HepG2 (cell line): ENCODE results near the gene DDX10. TPM values are rescaled to one million over a fixed set of nuclear protein-coding genes. Genes with fewer than 3 reads are reported as not detected.

Source experiments
- ATAC-seq: fragments of 200-7000 bp; cut with Tn5 transposase; 3 replicates; pipeline ENCODE4 v1.9.1; 2020; ENCODE audit warnings: mild to moderate bottlenecking, moderate library complexity
- BruUV-seq: library from RNA; stranded (reverse); fragments of 400-500 nt; replicated peaks from 2 replicates; lab custom pipeline; 2021; lab: Mats Ljungman, UMichigan
- CTCF ChIA-PET: fragments of 300-600 bp; formaldehyde crosslinking; extraction: SDS; loops from one replicate; lab custom pipeline; 2021; ENCODE audit warnings: low total read pairs, inconsistent platforms, low intra/inter-chr PET ratio; lab: Yijun Ruan, JAX
- POLR2A ChIA-PET: fragments of 350-600 bp; sonication (Branson Sonifier 250); formaldehyde crosslinking; loops from one replicate; lab custom pipeline; 2020; ENCODE audit warnings: antibody characterized with exemption, inconsistent platforms; lab: Yijun Ruan, JAX
- DNase-seq: peaks from one replicate; pipeline ENCODE4 v3.0.0-alpha.2; 2015; ENCODE audit warnings: low spot score
- FAIRE-seq: peaks from 3 replicates; lab custom pipeline; 2011; peaks lifted over from hg19 to GRCh38; lab: Jason Lieb, UNC
- H2AFZ ChIP-seq: one replicate; pipeline ENCODE4 v1.6.1; 2011; ENCODE audit warnings: low read length, inconsistent platforms
- H3K27ac ChIP-seq: fragments of 300-600 bp; 3 replicates; pipeline ENCODE4 v1.8.0; 2011; ENCODE audit warnings: mixed run types, mild to moderate bottlenecking, mixed read lengths, low read length, inconsistent platforms; ENCODE audit not compliant: insufficient read depth; ENCODE audit errors: extremely low read length
- H3K27me3 ChIP-seq, 2 experiments: fragments of 200-600 bp in 1 of 2; 2 replicates in 1 of 2; 3 replicates in 1 of 2; pipeline versions ENCODE4 v1.6.0 to v1.8.0; 2011; ENCODE audit warnings: low read length in 2 of 2, mild to moderate bottlenecking in 2 of 2, moderate library complexity in 2 of 2, inconsistent platforms in 1 of 2; ENCODE audit not compliant: insufficient read depth in 2 of 2, control insufficient read depth in 1 of 2
- H3K36me3 ChIP-seq, 2 experiments: fragments of 200-600 bp in 1 of 2; replicated peaks in 1 of 2; 2 replicates in 1 of 2; 3 replicates in 1 of 2; pipeline versions ENCODE4 v1.5.1 to v1.8.0; 2011; ENCODE audit warnings: low read length in 2 of 2, inconsistent platforms in 1 of 2; ENCODE audit not compliant: insufficient read depth in 2 of 2, control insufficient read depth in 1 of 2
- H3K4me1 ChIP-seq: 2 replicates; pipeline ENCODE4 v1.5.1; 2012; ENCODE audit warnings: low read length, inconsistent platforms; ENCODE audit not compliant: insufficient read depth
- H3K4me2 ChIP-seq: 2 replicates; pipeline ENCODE4 v1.6.0; 2011; ENCODE audit warnings: low read depth, low read length, inconsistent platforms
- H3K4me3 ChIP-seq, 3 experiments: fragments of 200-600 bp in 1 of 3; sonication (generic), shearing (Covaris generic) in 1 of 3; replicated peaks in 1 of 3; 2 replicates each; pipeline ENCODE4 v1.5.1; 2011 to 2016; ENCODE audit warnings: low read length in 3 of 3, inconsistent platforms in 2 of 3, low read depth in 2 of 3, mild to moderate bottlenecking in 2 of 3, control low read depth in 1 of 3, mixed read lengths in 1 of 3; ENCODE audit not compliant: insufficient read depth in 1 of 3
- H3K79me2 ChIP-seq: one replicate; pipeline ENCODE4 v1.6.1; 2011; ENCODE audit warnings: low read length, inconsistent platforms; ENCODE audit not compliant: insufficient read depth
- H3K9ac ChIP-seq: 2 replicates; pipeline ENCODE4 v1.6.0; 2011; ENCODE audit warnings: mild to moderate bottlenecking, low read depth, low read length, inconsistent platforms; ENCODE audit not compliant: insufficient read depth
- H3K9me3 ChIP-seq: 2 replicates; pipeline ENCODE4 v1.5.1; 2012; ENCODE audit warnings: mild to moderate bottlenecking, low read length
- H4K20me1 ChIP-seq: 2 replicates; pipeline ENCODE4 v1.6.0; 2011; ENCODE audit warnings: inconsistent platforms, mild to moderate bottlenecking, low read length, moderate library complexity; ENCODE audit not compliant: insufficient read depth
- GMEB1 ChIP-seq: sonication (generic); formaldehyde crosslinking; IDR thresholded peaks from 2 replicates; pipeline ENCODE4 v1.5.1; 2020; ENCODE audit warnings: missing genetic modification reagents, mild to moderate bottlenecking, borderline replicate concordance
- IRF9 ChIP-seq: sonication (generic); formaldehyde crosslinking; IDR thresholded peaks from 2 replicates; pipeline ENCODE4 v1.8.0; 2022; ENCODE audit warnings: missing genetic modification reagents, mild to moderate bottlenecking, borderline replicate concordance
- ISX ChIP-seq: sonication (generic); formaldehyde crosslinking; conservative IDR thresholded peaks from 2 replicates; pipeline ENCODE4 v1.5.0; 2020; ENCODE audit warnings: missing genetic modification reagents
- NCOA5 ChIP-seq: sonication (generic); formaldehyde crosslinking; IDR thresholded peaks from 2 replicates; pipeline ENCODE4 v1.4.0; 2020; ENCODE audit warnings: missing genetic modification reagents
- NFKB2 ChIP-seq: sonication (generic); formaldehyde crosslinking; IDR thresholded peaks from 2 replicates; pipeline ENCODE4 v1.4.0; 2020; ENCODE audit warnings: missing genetic modification reagents, borderline replicate concordance
- RARG ChIP-seq: sonication (generic); formaldehyde crosslinking; IDR thresholded peaks from 2 replicates; pipeline ENCODE4 v1.4.0; 2020; ENCODE audit warnings: low read depth, mild to moderate bottlenecking, missing genetic modification reagents
- SP4 ChIP-seq: sonication (generic); formaldehyde crosslinking; IDR thresholded peaks from 2 replicates; pipeline ENCODE4 v1.8.1; 2023; ENCODE audit warnings: mild to moderate bottlenecking, missing genetic modification reagents
- THRA ChIP-seq: sonication (generic); formaldehyde crosslinking; IDR thresholded peaks from 2 replicates; pipeline ENCODE4 v1.4.0; 2020; ENCODE audit warnings: missing genetic modification reagents, borderline replicate concordance
- TMF1 ChIP-seq: sonication (generic); formaldehyde crosslinking; IDR thresholded peaks from 2 replicates; pipeline ENCODE4 v1.8.1; 2022; ENCODE audit warnings: low read depth, missing genetic modification reagents
- ZHX1 ChIP-seq: sonication (generic); formaldehyde crosslinking; IDR thresholded peaks from 2 replicates; pipeline ENCODE4 v1.8.1; 2022; ENCODE audit warnings: low read depth, mild to moderate bottlenecking, missing genetic modification reagents
- ZNF362 ChIP-seq: sonication (generic); formaldehyde crosslinking; IDR thresholded peaks from 2 replicates; pipeline ENCODE4 v1.4.0; 2020; ENCODE audit warnings: missing genetic modification reagents, mild to moderate bottlenecking, borderline replicate concordance
- ZNF549 ChIP-seq: sonication (generic); formaldehyde crosslinking; IDR thresholded peaks from 2 replicates; pipeline ENCODE4 v1.5.0; 2020; ENCODE audit warnings: missing genetic modification reagents
- ZNF781 ChIP-seq: sonication (generic); formaldehyde crosslinking; IDR thresholded peaks from 2 replicates; pipeline ENCODE4 v1.5.1; 2020; ENCODE audit warnings: borderline replicate concordance, mild to moderate bottlenecking, missing genetic modification reagents; ENCODE audit errors: not compliant biosample characterization
- ZNF883 ChIP-seq: sonication (generic); formaldehyde crosslinking; IDR thresholded peaks from 2 replicates; pipeline ENCODE4 v1.5.1; 2020; ENCODE audit warnings: mild to moderate bottlenecking, missing genetic modification reagents; ENCODE audit errors: not compliant biosample characterization
- WGBS: methylation state at CpG from one replicate; pipeline ENCODE4 v1.1.6; 2017; ENCODE audit warnings: low lambda C conversion rate; 5-methylcytosine and 5-hydroxymethylcytosine counted together
- in situ Hi-C: cut with HindIII; loops from 2 replicates; pipeline ENCODE4 v1.10.0; 2017; ENCODE audit warnings: low pct_unique_long_range_greater_than_20kb; ENCODE audit not compliant: extremely low pct_ligation_motif_present
- intact Hi-C: fragments of 100-400 bp; cut with micrococcal nuclease; formaldehyde crosslinking; loops from one replicate; pipeline ENCODE4 v1.10.0; 2022; ENCODE audit not compliant: unreplicated experiment
- polyA plus RNA-seq, 8 experiments: library from polyadenylated mRNA; depleted of rRNA in 3 of 8; stranded (reverse) in 7 of 8; unstranded in 1 of 8; fragments of >200 nt; fragmentation: Illumina TruSeq in 4 of 8; extraction: Trizol in 4 of 8; gene quantifications; 2 replicates each; pipeline versions ENCODE4 v1.2.1 to v1.2.3, GENCODE V29; 2011 to 2016; ENCODE audit warnings: low read depth in 4 of 8, missing spikeins in 1 of 8, mixed read lengths in 1 of 8; ENCODE audit not compliant: insufficient read depth in 1 of 8
- total RNA-seq, 5 experiments: library from RNA; depleted of rRNA; stranded (reverse); fragments of >200 nt; fragmentation: Illumina TruSeq; extraction: Trizol; gene quantifications; 2 replicates each; pipeline ENCODE4 v1.2.3, GENCODE V29; 2016; ENCODE audit warnings: low read depth in 1 of 5
- TF ChIP-seq, protein P1 (sequence below): sonication (generic); formaldehyde crosslinking; IDR thresholded peaks from 2 replicates; pipeline ENCODE4 v1.8.0; 2022; ENCODE audit warnings: mild to moderate bottlenecking, missing genetic modification reagents

DDX10 gene
- total and polyA plus RNA-seq, 2 of the 13 experiments (the other 11 are each of a cell fraction or from before 2014, with no cell fraction given) = 17.0 to 32.0 TPM

GRCh38 chr11:108859510-108859909, 194.6 kb downstream of the DDX10 start:
- intact Hi-C loops = no loop called here
- H3K36me3 ChIP-seq = no peaks in the 10 kb centered on the region
- TF ChIP-seq ZNF362 (CRISPR knock-in tag) (no peak), ISX (CRISPR knock-in tag) (no peak), THRA (CRISPR knock-in tag) (no peak), TMF1 (no peak), NCOA5 (CRISPR knock-in tag) (no peak), SP4 (no peak), NFKB2 (CRISPR knock-in tag) (no peak), RARG (no peak), ZHX1 (CRISPR knock-in tag) (no peak), IRF9 (CRISPR knock-in tag) (no peak), ZNF781 (CRISPR knock-in tag) (no peak), ZNF549 (no peak), GMEB1 (CRISPR knock-in tag) (no peak), ZNF883 (CRISPR knock-in tag) (no peak)
- TF ChIP-seq, protein P1, sequence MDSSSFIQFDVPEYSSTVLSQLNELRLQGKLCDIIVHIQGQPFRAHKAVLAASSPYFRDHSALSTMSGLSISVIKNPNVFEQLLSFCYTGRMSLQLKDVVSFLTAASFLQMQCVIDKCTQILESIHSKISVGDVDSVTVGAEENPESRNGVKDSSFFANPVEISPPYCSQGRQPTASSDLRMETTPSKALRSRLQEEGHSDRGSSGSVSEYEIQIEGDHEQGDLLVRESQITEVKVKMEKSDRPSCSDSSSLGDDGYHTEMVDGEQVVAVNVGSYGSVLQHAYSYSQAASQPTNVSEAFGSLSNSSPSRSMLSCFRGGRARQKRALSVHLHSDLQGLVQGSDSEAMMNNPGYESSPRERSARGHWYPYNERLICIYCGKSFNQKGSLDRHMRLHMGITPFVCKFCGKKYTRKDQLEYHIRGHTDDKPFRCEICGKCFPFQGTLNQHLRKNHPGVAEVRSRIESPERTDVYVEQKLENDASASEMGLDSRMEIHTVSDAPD (CRISPR knock-in tag) = no peak
- H3K27me3 ChIP-seq = no peaks in the 10 kb centered on the region
- no peak for ATAC-seq
- ChIA-PET CTCF (no interaction called here), POLR2A (no interaction called here)
- in situ Hi-C loops = no loop called here
- H2AFZ ChIP-seq = no peak overlapping the region
- no peaks in the 10 kb centered on the region for H3K9me3 ChIP-seq
- no peak overlapping the region for H3K4me3 ChIP-seq
- H3K4me1 ChIP-seq = no peaks in the 10 kb centered on the region
- H3K27ac ChIP-seq = no peak overlapping the region
- H3K79me2 ChIP-seq = no peaks in the 10 kb centered on the region
- H3K4me2 ChIP-seq = no peak overlapping the region
- BruUV-seq = no TSS peak
- no peaks in the 10 kb centered on the region for H4K20me1 ChIP-seq
- FAIRE-seq = no peak
- 88% methylated on average over 1 of the region's 1 CpG for WGBS
- no peak for DNase-seq
- H3K9ac ChIP-seq = no peak overlapping the region
